Right atrium auricular region (tissue), 2 donors: ENCODE data around the gene KRT2. TPM values are rescaled to one million over a fixed set of nuclear protein-coding genes. Genes with fewer than 3 reads are reported as not detected.
A peak's percentile ranks its signal among the peaks of the same experiment; 100 is the strongest.

Experiments used
- DNase-seq: peaks from one replicate; pipeline ENCODE4 v3.0.0-alpha.2; 2019; ENCODE audit warnings: low spot score
- H3K27ac ChIP-seq, 2 donors: fragments of 200-600 bp; sonication (generic); 1 replicate in 1 of 2; 2 replicates in 1 of 2; pipeline ENCODE4 v1.5.1; 2016 to 2019
- H3K27me3 ChIP-seq, 2 donors: fragments of 200-600 bp; sonication (generic); one replicate each; pipeline versions ENCODE4 v1.5.1 to v1.6.0; 2017 to 2019
- H3K36me3 ChIP-seq: fragments of 200-600 bp; sonication (generic); one replicate; pipeline ENCODE4 v1.5.1; 2016
- H3K4me1 ChIP-seq, 2 donors: fragments of 200-600 bp; sonication (generic); one replicate each; pipeline versions ENCODE4 v1.5.1 to v1.6.0; 2017 to 2019
- H3K4me3 ChIP-seq, 2 donors: fragments of 200-600 bp; sonication (generic); 1 replicate in 1 of 2; 2 replicates in 1 of 2; pipeline ENCODE4 v1.5.1; 2017 to 2019; ENCODE audit warnings: mild to moderate bottlenecking in 1 of 2, moderate library complexity in 1 of 2
- H3K9me3 ChIP-seq, 2 donors: fragments of 200-600 bp; sonication (generic); one replicate each; pipeline ENCODE4 v1.5.1; 2019
- CTCF ChIP-seq, 2 donors: fragments of 200-600 bp; sonication (generic); IDR thresholded peaks; one replicate each; pipeline ENCODE4 v1.5.1; 2019; ENCODE audit warnings: antibody characterized with exemption in 2 of 2
- total RNA-seq, 2 donors: library from RNA; depleted of rRNA; stranded (reverse); fragments of >200 nt; gene quantifications; one replicate each; pipeline ENCODE4 v1.1.0, GENCODE V29; 2016

Gene KRT2
- total RNA-seq, 2 donors from 2014 or later: not detected

- Histone ChIP-seq H3K9me3 (no peaks in the 10 kb centered on the region), H3K4me1 (no peaks in the 10 kb centered on the region), H3K4me3 (no peak overlapping the region), H3K36me3 (no peaks in the 10 kb centered on the region), H3K27ac (no peak overlapping the region), H3K27me3 (no peaks in the 10 kb centered on the region)
- TF ChIP-seq CTCF (IDR thresholded peaks at IDR 0.05): no peak
- peak; percentile 36 for DNase-seq
Measured at GRCh38 chr12:52629281-52630007, 22.6 kb downstream of the KRT2 start.

- no peak for TF ChIP-seq CTCF (IDR thresholded peaks at IDR 0.05)
- H3K36me3 ChIP-seq: no peaks in the 10 kb centered on the region
- no peaks in the 10 kb centered on the region for H3K27me3 ChIP-seq
- peaks cover 0 to 5% of the 10 kb centered on the region in 2 donors for H3K9me3 ChIP-seq
- H3K4me3 ChIP-seq: no peak overlapping the region
- H3K4me1 ChIP-seq: no peaks in the 10 kb centered on the region
- H3K27ac ChIP-seq: no peak overlapping the region
- peak; percentile 7 for DNase-seq
Measured at GRCh38 chr12:52628841-52629240, 23.2 kb downstream of the KRT2 start.

- H3K27me3 ChIP-seq: no peaks in the 10 kb centered on the region
- TF ChIP-seq CTCF (IDR thresholded peaks at IDR 0.05): no peak
Measured at GRCh38 chr12:52628111-52628507, 23.9 kb downstream of the KRT2 start.

GRCh38 chr12:52627395-52628110 is 24.5 kb downstream of the KRT2 start:
- Histone ChIP-seq H3K4me3 (no peak overlapping the region), H3K9me3 (peaks cover 0 to 10% of the 10 kb centered on the region in 2 donors), H3K36me3 (no peaks in the 10 kb centered on the region), H3K27me3 (no peaks in the 10 kb centered on the region), H3K4me1 (no peaks in the 10 kb centered on the region), H3K27ac (no peak overlapping the region)
- DNase-seq: peak; percentile 18
- no peak for TF ChIP-seq CTCF (IDR thresholded peaks at IDR 0.05)

More at GRCh38 chr12:52628111-52628507, 23.9 kb downstream of the KRT2 start:
- peaks cover 0 to 10% of the 10 kb centered on the region in 2 donors for H3K9me3 ChIP-seq
- DNase-seq: peak; percentile 30
- H3K4me3 ChIP-seq: no peak overlapping the region
- no peak overlapping the region for H3K27ac ChIP-seq
- no peaks in the 10 kb centered on the region for H3K36me3 ChIP-seq
- H3K4me1 ChIP-seq: no peaks in the 10 kb centered on the region

GRCh38 chr12:52622349-52622748 is 29.7 kb downstream of the KRT2 start:
- TF ChIP-seq CTCF (IDR thresholded peaks at IDR 0.05): no peak

More at GRCh38 chr12:52622349-52622748, 29.7 kb downstream of the KRT2 start:
- Histone ChIP-seq H3K27me3 (no peaks in the 10 kb centered on the region), H3K36me3 (no peaks in the 10 kb centered on the region), H3K27ac (no peak overlapping the region), H3K4me3 (no peak overlapping the region), H3K4me1 (no peaks in the 10 kb centered on the region), H3K9me3 (peaks cover 0 to 10% of the 10 kb centered on the region in 2 donors)
- no peak for DNase-seq
